ENCODE data around the gene MAP3K5.
"Not testable (repeated sequence)": the region's sequence is repeated elsewhere in the genome, so short reads cannot be mapped to it uniquely, and the experiment has no call there.

Gene MAP3K5, protein sequence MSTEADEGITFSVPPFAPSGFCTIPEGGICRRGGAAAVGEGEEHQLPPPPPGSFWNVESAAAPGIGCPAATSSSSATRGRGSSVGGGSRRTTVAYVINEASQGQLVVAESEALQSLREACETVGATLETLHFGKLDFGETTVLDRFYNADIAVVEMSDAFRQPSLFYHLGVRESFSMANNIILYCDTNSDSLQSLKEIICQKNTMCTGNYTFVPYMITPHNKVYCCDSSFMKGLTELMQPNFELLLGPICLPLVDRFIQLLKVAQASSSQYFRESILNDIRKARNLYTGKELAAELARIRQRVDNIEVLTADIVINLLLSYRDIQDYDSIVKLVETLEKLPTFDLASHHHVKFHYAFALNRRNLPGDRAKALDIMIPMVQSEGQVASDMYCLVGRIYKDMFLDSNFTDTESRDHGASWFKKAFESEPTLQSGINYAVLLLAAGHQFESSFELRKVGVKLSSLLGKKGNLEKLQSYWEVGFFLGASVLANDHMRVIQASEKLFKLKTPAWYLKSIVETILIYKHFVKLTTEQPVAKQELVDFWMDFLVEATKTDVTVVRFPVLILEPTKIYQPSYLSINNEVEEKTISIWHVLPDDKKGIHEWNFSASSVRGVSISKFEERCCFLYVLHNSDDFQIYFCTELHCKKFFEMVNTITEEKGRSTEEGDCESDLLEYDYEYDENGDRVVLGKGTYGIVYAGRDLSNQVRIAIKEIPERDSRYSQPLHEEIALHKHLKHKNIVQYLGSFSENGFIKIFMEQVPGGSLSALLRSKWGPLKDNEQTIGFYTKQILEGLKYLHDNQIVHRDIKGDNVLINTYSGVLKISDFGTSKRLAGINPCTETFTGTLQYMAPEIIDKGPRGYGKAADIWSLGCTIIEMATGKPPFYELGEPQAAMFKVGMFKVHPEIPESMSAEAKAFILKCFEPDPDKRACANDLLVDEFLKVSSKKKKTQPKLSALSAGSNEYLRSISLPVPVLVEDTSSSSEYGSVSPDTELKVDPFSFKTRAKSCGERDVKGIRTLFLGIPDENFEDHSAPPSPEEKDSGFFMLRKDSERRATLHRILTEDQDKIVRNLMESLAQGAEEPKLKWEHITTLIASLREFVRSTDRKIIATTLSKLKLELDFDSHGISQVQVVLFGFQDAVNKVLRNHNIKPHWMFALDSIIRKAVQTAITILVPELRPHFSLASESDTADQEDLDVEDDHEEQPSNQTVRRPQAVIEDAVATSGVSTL (N-terminal part only)

DNA sequence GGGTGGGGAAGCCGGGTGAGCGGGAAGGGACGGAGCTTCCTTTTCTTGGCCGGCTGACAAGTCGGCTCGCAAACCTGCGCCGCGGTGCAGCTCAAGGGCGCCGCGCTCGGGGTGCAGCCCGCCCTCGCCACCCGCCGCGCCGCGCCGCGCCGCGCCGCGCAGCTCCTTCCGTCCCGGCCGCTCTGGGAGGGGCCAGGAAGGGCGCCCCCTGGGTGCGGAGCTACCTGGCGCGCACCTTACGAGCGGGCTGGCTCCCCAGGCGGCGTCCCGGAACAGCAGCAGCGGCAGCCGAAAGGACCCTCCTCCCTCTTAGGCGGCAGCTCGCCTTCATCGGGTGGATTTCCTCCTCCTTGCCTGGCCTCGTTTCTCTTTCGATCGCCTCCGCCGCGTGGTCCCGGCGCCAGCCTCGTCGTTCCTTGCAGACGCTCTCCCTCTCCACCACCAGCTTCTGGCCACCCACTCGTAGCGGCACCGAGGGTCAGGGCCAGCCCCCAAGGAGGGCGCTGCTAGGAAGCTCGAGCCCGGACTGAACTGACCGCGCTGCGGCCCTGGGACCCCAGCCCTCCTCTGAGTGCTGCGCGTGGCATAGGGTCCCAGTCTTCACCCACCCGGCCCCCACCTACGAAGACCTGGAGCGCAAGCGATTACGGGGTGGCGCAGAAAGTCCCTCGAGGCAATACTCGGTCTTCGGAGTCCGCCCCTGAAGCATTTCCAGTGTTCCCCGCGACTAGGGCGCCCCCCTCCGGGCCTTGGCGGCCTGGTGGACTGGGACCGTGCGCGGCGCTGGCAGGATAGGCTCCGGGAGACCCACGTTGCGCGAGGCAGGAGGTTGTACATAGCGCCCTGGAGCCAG lies at the start of gene MAP3K5:
TSS of gene MAP3K5 (minus strand) at position 68 of the 853 bp plus-strand sequence. CDS start 320 bp downstream, outside the sequence.
- in situ Hi-C loops (cut with HindIII; ENCODE audit: low sequenced_read_pairs): no loop called here

DNA sequence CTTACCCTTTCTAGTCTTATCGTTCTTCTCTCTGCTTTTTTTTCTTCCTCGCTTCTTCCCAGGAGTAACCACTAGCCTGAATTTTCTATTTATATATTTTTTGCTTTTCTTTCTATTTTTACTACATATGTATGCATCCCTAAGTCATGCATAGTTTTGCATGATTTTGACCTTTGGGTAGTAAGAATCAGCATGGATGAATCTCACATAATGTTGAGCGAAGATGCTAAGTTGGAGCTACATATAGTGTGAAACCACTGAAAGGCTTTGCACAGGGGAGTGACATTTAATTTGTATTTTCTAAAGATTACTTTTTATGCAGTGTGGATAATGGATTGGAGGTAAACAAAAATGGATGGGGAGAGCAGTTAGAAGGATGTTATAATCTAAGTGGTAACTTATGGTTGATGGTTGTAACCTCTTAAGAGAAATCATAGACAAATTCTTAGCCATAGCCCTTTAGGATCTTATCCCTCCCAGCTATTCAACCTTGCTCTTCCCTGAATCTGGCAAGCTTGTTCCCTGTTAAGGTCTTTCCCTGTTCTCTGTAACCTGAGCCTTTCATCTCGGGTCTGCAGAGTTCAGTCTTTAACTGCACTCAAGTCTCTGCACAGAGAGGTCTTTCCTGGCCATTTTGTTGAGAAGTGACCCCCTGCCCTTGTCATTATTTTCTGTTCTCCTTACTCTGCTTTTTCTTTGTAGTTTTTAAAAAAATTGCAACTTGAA lies 48.2 kb upstream of the MAP3K5 start:
- in situ Hi-C loops (cut with HindIII; ENCODE audit: low sequenced_read_pairs): no loop called here

DNA sequence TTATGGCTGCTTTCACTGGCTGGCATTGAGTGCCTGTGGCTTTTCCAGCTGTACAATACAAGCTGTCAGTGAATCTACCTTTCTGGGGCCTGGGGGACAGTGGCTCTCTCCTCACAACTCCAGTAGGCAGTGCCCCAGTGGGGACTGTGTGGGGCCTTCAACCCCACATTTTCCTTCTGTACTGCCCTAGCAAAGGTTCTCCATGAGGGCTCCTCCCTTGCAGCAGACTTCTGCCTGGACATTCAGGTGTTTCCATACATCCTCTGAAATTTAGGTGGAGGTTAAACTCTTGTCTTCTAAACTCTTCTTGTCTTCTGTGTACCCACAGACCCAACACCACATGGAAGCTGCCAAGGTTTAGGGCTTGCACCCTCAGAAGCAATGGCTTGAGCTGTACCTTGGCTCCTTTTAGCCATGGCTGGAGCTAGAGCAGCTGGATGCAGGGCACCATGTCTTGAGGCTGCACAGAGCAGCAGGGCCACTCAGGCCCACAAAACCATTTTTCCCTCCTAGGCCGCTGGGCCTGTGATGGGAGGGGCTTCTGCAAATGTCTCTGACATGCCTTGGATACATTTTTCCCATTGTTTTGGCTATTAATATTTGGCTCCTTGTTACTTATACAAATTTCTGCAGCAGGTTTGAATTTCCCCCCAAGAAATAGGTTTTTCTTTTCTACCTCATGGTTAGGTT lies 39.7 kb upstream of the MAP3K5 start:
- in situ Hi-C loops (cut with HindIII; ENCODE audit: low sequenced_read_pairs): no loop called here

DNA sequence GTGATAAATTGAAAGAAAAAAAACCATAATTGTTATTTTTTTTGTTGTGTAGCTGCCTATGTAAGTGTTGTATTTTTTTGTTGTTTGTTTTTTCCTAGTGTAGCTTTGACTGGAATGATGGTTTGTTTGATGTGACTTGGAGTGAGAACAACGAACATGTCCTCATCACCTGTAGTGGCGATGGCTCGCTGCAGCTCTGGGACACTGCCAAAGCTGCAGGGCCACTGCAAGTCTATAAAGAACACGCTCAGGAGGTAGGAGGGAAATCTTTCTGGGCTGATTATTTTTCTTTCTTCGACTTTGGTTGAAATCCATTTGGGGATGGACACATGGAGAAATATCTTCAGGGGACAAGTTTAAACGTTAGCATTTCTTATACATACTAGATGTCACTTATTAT lies 33.9 kb upstream of the MAP3K5 start:
- in situ Hi-C loops (cut with HindIII; ENCODE audit: low sequenced_read_pairs): no loop called here

DNA sequence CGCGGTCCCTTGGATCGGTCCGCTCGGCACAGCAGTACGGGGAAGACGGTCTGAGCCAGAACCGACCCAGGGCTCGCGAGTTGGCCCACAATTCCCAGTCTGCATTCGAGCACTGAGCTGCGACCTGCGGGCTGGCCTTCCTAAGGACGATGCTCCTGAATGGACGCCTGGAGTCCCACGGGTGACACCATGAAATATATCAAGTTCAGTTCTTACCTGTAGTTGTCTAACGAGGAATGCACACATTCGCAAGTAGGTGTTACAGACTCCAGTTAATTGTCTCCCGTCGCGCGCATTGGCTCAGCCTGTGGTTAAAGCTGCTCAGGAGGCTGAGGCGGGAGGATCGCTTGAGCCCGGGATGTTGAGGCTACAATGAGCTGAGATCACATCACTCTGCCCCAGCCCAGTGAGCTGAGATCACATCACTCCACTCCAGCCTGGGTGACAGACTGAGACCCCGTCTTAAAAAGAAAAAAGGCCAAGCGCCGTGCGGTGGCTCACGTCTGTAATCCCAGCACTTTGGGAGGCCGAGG lies 30.9 kb upstream of the MAP3K5 start:
- in situ Hi-C loops (cut with HindIII; ENCODE audit: low sequenced_read_pairs): no loop called here

DNA sequence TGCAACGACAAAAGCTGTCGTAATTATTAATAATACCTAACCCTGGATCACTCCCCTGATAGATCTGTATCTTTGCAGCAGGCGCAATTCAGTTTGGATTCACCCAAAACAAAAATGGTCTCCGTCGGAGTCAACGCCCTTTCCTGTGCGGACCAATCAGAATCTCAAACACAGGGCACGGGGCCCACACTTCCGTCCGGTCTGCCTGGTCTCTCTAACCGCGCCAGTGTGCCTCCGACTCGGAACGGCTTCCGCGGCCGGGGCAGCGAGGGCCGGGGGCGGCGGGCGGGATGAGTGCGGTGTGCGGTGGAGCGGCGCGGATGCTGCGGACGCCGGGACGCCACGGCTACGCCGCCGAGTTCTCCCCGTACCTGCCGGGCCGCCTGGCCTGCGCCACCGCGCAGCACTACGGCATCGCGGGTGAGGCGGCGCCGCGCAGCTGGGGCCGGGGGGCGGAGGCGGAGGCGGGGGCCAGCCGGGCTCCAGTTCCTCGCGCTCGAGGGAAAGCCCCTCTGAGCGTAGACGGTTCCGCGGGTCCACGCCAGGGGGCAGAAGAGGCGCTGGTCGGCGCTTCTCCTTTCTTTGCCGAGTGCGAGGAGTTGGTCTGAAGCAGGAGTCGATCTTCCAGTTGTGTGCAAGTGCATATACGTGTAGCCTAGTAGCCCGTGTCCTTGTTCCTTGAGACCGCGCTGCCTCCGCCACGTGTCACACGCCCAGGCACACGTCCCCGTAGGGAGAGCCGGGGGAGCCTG lies 30.3 kb upstream of the MAP3K5 start, which contains the start of gene PEX7:
TSS of gene PEX7 (plus strand) at position 217 of the 752 bp plus-strand sequence. CDS start at position 291, 74 bp downstream.
- in situ Hi-C loops (cut with HindIII; ENCODE audit: low sequenced_read_pairs): no loop called here

DNA sequence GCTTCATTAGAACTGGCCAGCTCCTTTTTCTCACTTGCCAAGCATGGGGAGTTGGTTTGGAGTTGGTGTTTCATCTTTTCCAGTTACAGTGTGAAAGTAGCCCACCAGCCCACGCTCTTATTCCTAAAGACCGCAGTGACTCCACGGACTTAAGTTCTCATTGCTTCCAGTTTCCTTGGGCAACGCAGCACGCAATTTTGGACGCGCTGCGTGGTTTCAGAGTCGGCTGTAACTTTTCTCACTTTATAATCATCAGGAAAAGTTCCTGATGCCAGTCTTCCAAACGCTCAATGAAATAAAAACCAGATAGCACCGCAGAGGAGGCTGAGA lies 29.7 kb upstream of the MAP3K5 start:
- in situ Hi-C loops (cut with HindIII; ENCODE audit: low sequenced_read_pairs): no loop called here

DNA sequence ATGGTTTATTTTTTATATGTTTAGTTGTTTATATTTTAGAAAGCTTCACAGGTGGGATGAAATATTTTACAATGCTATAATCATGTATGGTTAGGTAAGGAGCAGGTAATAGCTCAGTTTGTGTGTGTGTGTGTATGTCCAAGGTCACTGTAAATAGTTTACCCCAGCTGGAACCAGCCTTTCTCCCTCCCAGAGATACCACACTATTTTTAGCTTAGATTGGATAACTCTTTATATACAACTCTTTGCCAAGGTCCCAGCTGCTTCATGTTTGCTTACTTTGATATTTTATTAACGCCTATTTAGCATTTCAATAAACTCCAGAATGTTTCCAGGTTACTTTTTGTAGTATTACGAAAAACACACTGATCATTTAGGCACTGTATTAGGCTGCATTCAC lies 28.3 kb upstream of the MAP3K5 start:
- in situ Hi-C loops (cut with HindIII; ENCODE audit: low sequenced_read_pairs): no loop called here

DNA sequence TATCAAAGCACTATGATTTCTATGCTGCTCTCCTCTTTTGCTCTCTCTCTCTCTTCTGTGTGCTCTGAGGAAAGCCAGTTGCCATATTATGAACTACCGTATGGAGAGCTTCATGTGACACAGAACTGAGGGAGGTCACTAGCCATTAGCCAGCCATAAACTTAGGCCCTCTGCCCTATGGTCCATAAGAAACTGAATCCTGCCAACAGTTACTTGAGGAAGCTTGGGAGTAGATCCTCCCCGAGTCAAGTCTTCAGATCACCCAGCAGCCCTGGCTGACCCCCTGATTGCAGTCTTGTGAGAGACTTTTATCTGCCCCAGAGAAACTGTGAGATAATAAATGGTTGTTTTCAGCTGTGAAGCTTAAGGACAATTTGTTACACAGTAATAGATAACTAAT lies 24.4 kb upstream of the MAP3K5 start:
- in situ Hi-C loops (cut with HindIII; ENCODE audit: low sequenced_read_pairs): no loop called here

DNA sequence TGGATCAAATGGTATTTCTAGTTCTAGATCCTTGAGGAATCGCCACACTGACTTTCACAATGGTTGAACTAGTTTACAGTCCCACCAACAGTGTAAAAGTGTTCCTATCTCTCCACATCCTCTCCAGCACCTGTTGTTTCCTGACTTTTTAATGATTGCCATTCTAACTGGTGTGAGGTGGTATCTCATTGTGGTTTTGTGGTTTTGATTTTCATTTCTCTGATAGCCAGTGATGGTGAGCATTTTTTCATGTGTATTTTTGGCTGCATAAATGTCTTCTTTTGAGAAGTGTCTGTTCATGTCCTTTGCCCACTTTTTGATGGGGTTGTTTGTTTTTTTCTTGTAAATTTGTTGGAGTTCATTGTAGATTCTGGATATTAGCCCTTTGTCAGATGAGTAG lies 23.3 kb upstream of the MAP3K5 start:
- in situ Hi-C loops (cut with HindIII; ENCODE audit: low sequenced_read_pairs): not testable (repeated sequence)

DNA sequence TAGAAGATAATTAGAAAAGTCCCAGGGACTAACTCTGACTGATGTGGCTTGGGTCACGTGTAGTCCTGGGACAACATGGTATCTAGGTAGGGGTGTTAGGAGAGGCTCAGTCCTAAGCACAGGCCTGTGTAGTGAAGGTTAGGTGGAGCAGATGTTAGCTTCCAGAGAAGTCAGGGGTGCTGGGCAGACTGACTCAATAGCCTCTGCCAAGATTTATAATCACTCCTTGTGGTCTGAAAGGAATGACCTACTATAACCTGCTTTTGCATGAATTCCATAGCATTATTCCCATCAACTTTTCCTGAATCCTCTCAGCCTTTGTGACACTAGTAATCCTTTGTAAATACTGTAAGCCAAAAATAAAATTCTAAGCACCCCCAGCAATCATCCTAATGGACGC lies 19.9 kb upstream of the MAP3K5 start:
- in situ Hi-C loops (cut with HindIII; ENCODE audit: low sequenced_read_pairs): no loop called here

DNA sequence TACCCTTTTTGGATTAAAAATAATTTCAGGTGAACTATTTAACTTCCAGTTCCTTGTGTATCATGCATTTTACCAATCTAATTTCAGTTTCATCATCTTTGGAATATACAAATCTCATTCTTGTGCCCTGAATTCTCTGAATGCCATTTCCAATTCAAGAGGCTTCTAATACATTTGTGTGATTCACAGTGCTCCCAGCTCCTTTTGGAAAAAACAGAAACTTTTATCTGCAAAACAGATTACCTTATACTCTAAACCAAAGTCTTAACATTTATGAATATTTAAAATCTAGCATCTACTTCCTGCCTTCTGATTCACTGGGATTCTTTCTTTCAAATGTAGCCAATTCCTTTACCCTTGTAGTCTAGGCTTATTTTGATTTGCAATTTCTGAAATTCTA lies 19.0 kb upstream of the MAP3K5 start:
- in situ Hi-C loops (cut with HindIII; ENCODE audit: low sequenced_read_pairs): no loop called here

DNA sequence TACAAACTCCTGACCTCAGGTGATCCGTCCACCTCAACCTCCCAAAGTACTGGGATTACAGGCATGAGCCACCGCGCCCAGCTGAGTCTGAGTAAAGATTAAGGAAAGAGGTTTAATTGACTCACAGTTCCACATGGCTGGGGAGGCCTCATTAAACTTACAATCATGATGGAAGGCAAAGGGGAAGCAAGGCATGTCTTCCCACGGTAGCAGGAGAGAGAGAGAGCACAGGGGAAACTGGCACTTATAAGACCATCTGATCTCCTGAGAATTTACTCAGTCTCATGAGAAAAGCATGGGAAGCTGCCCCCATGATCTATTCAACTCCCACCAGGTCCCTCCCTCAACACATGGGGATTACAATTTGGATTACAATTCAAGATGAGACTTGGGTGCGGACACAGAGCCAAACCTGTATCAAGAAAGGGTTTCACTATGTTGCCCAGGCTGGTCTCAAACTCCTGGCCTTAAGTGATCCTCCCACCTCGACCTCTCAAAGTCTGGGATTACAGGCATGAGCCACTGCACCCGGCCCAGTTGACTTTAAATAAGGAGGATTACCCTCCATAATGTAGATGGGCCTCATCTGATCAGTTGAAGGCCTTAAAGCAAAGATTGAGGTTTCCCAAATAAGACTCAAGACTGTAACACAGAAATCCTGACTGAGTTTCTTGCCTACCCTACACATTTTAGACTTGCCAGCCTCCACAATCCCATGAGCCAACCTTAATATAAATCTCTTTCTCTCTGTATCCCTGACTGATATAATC lies 17.0 kb upstream of the MAP3K5 start:
- in situ Hi-C loops (cut with HindIII; ENCODE audit: low sequenced_read_pairs): no loop called here

DNA sequence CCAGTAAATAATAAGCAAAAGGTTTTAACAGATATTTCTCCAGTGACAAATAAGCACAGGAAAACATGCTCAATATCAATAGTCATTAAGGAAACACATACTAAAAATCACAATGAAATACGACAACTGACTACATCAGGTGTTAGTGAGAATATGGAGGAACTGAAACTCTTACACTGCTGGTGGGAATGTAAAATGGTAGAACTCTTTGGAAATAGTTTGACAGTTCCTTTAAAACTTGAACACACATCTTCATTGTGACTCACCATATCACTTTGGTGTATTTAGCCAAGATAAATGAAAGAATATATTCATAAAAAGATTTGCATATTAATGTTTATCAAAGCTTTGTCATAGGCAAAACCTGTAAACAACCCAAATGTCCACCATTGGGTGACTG lies 11.3 kb upstream of the MAP3K5 start:
- in situ Hi-C loops (cut with HindIII; ENCODE audit: low sequenced_read_pairs): no loop called here

DNA sequence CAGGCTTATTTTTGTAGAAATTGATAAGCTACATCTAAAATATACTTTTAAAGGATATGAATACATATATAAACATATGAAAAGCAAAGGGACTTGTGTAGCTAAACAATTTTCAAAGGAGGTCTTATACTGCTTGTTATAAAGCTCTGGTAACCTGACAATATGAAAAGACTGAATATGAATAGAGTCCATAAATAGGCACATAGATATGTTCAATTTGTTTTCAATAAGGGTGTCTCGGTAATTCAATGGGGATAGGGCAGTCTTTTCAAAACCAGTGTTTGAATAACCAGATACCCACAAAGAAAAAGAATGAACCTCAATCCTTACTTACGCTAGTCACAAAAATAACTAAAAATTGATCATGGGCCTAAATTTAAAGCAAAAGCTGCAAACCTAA lies 9.3 kb upstream of the MAP3K5 start:
- in situ Hi-C loops (cut with HindIII; ENCODE audit: low sequenced_read_pairs): no loop called here

DNA sequence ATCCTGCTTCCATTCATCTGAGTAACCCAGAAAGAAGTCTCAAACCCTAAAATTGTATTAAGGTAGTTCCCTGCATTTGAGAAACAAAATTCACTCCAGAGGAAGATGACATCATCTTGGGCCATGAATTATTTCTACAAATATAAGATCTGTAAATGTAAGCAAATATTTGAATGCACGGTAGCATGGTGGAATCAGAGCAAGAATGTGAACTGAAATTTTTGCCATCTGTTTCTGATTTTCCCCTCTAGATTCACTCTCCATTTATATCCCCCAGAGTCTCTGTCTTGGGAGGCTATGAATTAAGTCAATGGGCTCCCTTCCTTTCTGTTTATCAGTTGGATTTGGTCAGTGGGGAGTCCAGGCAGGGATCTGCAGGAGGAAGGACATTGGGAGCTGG lies 5.8 kb upstream of the MAP3K5 start:
- in situ Hi-C loops (cut with HindIII; ENCODE audit: low sequenced_read_pairs): no loop called here

DNA sequence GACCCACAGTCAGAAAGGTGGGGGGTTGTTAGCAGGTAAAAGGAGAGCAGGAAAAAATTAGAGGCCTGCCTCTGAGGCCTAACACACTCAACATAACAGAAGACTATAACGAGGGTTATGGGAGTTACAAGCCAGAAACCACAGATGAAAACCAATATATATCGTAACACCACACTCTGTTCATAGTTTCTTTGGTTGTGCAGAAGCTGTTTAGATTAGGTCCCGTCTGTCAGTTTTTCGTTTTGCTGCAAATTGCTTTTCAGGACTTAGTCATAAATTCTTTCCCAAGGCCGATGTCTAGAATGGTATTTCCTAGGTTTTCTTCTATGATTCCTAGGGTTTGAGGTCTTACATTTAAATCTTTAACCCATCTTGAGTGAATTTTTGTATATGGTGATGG lies 3.7 kb upstream of the MAP3K5 start:
- in situ Hi-C loops (cut with HindIII; ENCODE audit: low sequenced_read_pairs): no loop called here
